Ascending aorta (tissue), 2 donors: Measurements from ENCODE around the gene ABCC5. TPM values are rescaled to one million over a fixed set of nuclear protein-coding genes. Genes with fewer than 3 reads are reported as not detected.
A peak's percentile ranks its signal among the peaks of the same experiment; 100 is the strongest.

ENCODE experiments used
- DNase-seq, 2 donors: peaks; one replicate each; pipeline ENCODE4 v3.0.0-alpha.2; 2019; ENCODE audit warnings: low spot score in 2 of 2
- H3K27ac ChIP-seq, 2 donors: fragments of 200-600 bp; sonication (generic); one replicate each; pipeline ENCODE4 v1.5.1; 2016 to 2017; ENCODE audit warnings: mild to moderate bottlenecking in 1 of 2
- H3K27me3 ChIP-seq: fragments of 200-600 bp; sonication (generic); one replicate; pipeline ENCODE4 v1.5.1; 2017
- H3K36me3 ChIP-seq, 2 donors: fragments of 200-600 bp; sonication (generic); one replicate each; pipeline ENCODE4 v1.5.1; 2016
- H3K4me1 ChIP-seq, 2 donors: fragments of 200-600 bp; sonication (generic); one replicate each; pipeline ENCODE4 v1.5.1; 2016 to 2017; ENCODE audit warnings: mild to moderate bottlenecking in 1 of 2
- H3K4me3 ChIP-seq, 2 donors: fragments of 200-600 bp; sonication (generic); one replicate each; pipeline ENCODE4 v1.5.1; 2016 to 2017; ENCODE audit warnings: mild to moderate bottlenecking in 1 of 2
- H3K9me3 ChIP-seq, 2 donors: fragments of 200-600 bp; sonication (generic); one replicate each; pipeline ENCODE4 v1.5.1; 2016
- intact Hi-C: fragments of 100-400 bp; cut with DNase I; formaldehyde crosslinking; loops from one replicate; pipeline ENCODE4 v1.15.1; 2023
- total RNA-seq: library from RNA; depleted of rRNA; stranded (reverse); fragments of >200 nt; gene quantifications from one replicate; pipeline ENCODE4 v1.1.0, GENCODE V29; 2016
- TF ChIP-seq, protein P1 (sequence below), 3 experiments: fragments of 200-600 bp in 2 of 3; fragments of 450-650 bp in 1 of 3; sonication (generic) in 2 of 3; IDR thresholded peaks; one replicate each; pipeline ENCODE4 v1.5.1; 2016 to 2019; ENCODE audit warnings: antibody characterized with exemption in 3 of 3, mild to moderate bottlenecking in 1 of 3, moderate library complexity in 1 of 3

ABCC5 gene
- total RNA-seq, 1 donor from 2014 or later = 16.2 TPM

DNA sequence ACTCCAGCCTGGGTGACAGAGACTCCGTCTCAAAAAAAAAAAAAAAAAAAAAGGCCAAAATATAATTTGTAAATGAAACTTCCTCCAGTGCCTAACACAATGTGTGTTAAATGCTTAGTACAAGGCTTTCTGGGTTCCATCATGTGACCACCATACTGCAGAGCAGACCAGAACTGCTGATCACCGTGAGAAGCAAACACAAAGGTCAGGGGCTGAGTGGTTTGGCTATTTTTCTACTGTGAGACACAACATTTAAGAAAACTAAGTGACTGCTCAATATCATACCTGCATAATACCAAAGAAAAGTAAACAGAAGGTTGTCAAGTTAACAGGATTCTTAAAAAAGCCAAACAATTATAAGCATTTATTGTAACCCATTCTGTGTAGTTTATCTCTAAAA is 13.2 kb downstream of the ABCC5 start:
- intact Hi-C loops = no loop called here
- H3K4me1 ChIP-seq = no peaks in the 10 kb centered on the region

DNA sequence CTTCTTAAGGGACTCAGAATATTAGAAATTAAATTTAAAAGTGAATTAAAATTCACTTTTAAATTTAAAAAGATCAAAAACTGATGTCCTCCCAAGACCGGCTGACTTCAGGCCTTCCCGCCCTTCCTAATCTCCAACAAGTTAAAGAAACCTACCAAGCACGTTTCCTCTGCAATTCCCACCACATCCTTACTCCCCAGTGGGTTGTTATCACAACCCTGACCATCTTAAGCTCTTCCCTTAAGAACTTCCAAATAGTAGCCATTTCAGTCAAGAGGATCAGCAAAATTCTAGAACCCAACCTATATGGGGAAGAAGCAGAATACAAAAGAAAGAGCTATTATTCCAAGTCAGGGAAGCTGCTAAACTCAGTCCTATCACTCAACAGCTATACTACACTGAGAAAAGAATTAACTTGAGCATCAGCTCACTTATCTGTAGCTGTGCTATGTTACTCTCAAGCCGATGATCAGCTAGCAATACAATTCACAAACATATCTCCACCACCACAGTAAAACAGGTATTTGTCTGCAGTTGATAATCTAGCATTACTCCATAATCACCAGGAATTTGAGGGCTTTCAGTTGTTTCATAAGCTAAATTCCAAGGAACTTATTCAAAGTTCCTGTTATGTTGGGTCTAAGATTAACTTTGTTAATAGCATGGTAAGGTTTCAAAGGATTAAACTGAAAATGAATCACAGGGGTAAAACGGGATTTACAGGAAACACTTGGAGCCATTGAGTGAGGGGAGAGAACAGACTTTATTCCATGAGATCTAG is 14.3 kb downstream of the ABCC5 start:
- no peak overlapping the region for H3K4me3 ChIP-seq
- no peaks in the 10 kb centered on the region for H3K9me3 ChIP-seq
- TF ChIP-seq, protein P1, sequence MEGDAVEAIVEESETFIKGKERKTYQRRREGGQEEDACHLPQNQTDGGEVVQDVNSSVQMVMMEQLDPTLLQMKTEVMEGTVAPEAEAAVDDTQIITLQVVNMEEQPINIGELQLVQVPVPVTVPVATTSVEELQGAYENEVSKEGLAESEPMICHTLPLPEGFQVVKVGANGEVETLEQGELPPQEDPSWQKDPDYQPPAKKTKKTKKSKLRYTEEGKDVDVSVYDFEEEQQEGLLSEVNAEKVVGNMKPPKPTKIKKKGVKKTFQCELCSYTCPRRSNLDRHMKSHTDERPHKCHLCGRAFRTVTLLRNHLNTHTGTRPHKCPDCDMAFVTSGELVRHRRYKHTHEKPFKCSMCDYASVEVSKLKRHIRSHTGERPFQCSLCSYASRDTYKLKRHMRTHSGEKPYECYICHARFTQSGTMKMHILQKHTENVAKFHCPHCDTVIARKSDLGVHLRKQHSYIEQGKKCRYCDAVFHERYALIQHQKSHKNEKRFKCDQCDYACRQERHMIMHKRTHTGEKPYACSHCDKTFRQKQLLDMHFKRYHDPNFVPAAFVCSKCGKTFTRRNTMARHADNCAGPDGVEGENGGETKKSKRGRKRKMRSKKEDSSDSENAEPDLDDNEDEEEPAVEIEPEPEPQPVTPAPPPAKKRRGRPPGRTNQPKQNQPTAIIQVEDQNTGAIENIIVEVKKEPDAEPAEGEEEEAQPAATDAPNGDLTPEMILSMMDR (IDR thresholded peaks at IDR 0.05) = no peak
- no peaks in the 10 kb centered on the region for H3K36me3 ChIP-seq
- no peaks in the 10 kb centered on the region for H3K27me3 ChIP-seq
- H3K4me1 ChIP-seq = no peaks in the 10 kb centered on the region
- peak overlapping the region; percentile 23 to 45 for H3K27ac ChIP-seq
- intact Hi-C loops = no loop called here
- DNase-seq = no peak

More for the DNA sequence above, 13.2 kb downstream of the ABCC5 start:
- no peak for DNase-seq
- TF ChIP-seq, protein P1 (IDR thresholded peaks at IDR 0.05) = no peak
- H3K27ac ChIP-seq = peak overlapping the region; percentile 31 to 45
- no peaks in the 10 kb centered on the region for H3K9me3 ChIP-seq
- H3K36me3 ChIP-seq = peaks cover 6% of the 10 kb centered on the region in 2 donors
- no peaks in the 10 kb centered on the region for H3K27me3 ChIP-seq
- no peak overlapping the region for H3K4me3 ChIP-seq

DNA sequence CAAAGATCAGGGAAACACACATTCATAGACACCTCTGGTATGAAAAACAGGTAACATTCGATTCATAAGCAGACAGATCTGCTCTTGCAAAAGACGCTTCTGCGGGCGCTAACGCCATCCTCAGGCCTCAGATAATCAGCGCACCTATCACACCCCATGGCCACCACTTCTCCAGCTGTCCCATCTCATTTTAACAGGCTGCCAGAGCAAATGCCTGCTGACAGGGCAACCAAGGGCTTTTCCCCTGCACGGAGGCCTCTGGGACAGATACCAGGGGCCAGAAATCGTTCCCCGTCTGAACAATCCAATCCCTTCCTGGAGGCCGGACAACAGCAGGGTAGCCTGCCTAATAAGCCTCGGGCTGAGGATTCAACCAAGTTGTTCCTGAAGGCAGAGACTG is 15.2 kb downstream of the ABCC5 start:
- Histone ChIP-seq H3K4me1 (no peaks in the 10 kb centered on the region), H3K27ac (no peak overlapping the region), H3K9me3 (no peaks in the 10 kb centered on the region), H3K27me3 (no peaks in the 10 kb centered on the region), H3K36me3 (no peaks in the 10 kb centered on the region), H3K4me3 (no peak overlapping the region)
- TF ChIP-seq, protein P1 (IDR thresholded peaks at IDR 0.05) = no peak
- intact Hi-C loops = no loop called here
- no peak for DNase-seq

DNA sequence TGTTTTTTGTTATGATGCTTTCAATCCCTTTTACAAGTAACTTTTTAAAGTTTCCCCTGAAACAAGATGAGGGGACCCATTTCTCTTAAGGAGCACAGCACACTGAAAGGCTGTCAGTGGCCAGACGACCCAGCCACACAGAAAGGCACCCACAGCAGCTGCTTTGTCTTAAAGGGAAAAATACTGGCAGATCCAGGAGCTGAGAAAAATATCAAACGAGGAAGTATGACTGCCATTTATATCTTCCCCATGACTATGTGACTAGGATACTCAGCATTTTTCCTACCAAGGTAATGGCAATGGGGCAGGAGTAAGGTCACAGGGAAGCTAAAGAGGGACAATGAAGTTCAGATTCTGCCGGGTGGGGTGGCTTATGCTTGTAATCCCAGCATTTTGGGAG is 15.9 kb downstream of the ABCC5 start:
- H3K36me3 ChIP-seq = no peaks in the 10 kb centered on the region
- H3K27ac ChIP-seq = no peak overlapping the region
- DNase-seq = no peak
- H3K9me3 ChIP-seq = no peaks in the 10 kb centered on the region
- TF ChIP-seq, protein P1 (IDR thresholded peaks at IDR 0.05) = no peak
- no peak overlapping the region for H3K4me3 ChIP-seq
- H3K27me3 ChIP-seq = no peaks in the 10 kb centered on the region
- H3K4me1 ChIP-seq = no peaks in the 10 kb centered on the region
- intact Hi-C loops = no loop called here

DNA sequence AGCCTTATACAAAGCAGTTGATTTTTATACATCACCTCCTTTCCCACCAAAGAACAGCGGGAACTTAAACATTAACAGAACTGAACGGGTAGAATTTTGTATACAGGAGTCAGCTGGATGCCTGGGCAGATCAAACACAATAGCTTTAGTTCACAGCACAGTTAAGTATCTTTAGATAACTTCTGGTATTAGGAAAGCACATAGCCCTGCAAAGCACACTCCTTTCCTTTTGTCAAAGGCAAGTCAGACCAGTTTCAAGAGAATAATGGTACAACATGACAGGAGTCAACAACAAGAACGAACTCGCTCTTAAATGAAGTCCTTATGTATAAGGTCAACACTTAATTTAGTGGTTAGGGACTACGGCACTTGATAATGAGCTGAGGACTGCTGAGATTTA is 26.3 kb downstream of the ABCC5 start:
- TF ChIP-seq, protein P1 (IDR thresholded peaks at IDR 0.05) = no peak
- intact Hi-C loops = no loop called here

More for the DNA sequence above, 26.3 kb downstream of the ABCC5 start:
- DNase-seq = no peak
- no peak overlapping the region for H3K4me3 ChIP-seq
- no peaks in the 10 kb centered on the region for H3K27me3 ChIP-seq
- H3K9me3 ChIP-seq = no peaks in the 10 kb centered on the region
- H3K36me3 ChIP-seq = peaks cover 20 to 29% of the 10 kb centered on the region in 2 donors
- no peak overlapping the region for H3K27ac ChIP-seq
- H3K4me1 ChIP-seq = no peaks in the 10 kb centered on the region
